ENCODE results near the gene ARAP3. TPM values are rescaled to one million over a fixed set of nuclear protein-coding genes. Genes with fewer than 3 reads are reported as not detected.

ARAP3 gene
- total RNA-seq, 1 experiment from 2014 or later, result 19.8 TPM

DNA sequence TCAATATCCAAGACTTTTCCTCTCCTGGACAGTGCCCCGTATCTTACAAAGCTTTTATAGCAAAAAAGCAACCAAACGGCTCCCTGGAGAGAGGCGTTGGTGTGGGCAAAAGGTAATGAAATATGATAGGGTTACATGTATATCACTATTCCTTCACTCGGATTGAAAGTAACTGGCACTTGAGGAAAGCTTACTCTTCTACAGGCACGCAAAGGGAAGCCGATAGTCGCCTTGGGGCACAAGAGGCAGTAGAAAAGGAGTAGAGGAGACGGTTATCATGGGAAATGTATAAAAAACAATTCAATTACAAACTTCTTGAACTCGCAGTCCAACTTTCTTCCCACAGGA, 64.4 kb downstream of the ARAP3 start:
- BruUV-seq (replicated peaks), result TSS peak; percentile 40
- H3K9me3 Mint-ChIP-seq (ENCODE audit: unreplicated experiment), result no peaks in the 10 kb centered on the region
- no peaks in the 10 kb centered on the region for H3K27me3 Mint-ChIP-seq (ENCODE audit: insufficient read depth, unreplicated experiment)
- POLR2A ChIA-PET, result interaction anchor here (0.8 to 15.9 kb wide), 15 partner anchors 15 to 492 kb away, joined by 3 to 385 read pairs (median 6); partner anchors contain the start of genes FCHSD1, HDAC3, PCDHGC3 and RELL2
- H3K36me3 Mint-ChIP-seq (ENCODE audit: insufficient read depth, unreplicated experiment), result peaks cover 58% of the 10 kb centered on the region
- H3K4me3 Mint-ChIP-seq (ENCODE audit: unreplicated experiment), result peak overlapping the region; percentile 96
- CTCF ChIA-PET, result interaction anchor here (0.5 to 17.3 kb wide), 10 partner anchors 10 to 1281 kb away, joined by 3 to 465 read pairs (median 3); no protein-coding TSS in a partner anchor
- DNase-seq (ENCODE audit: unreplicated experiment), result peak; percentile 57
- TF ChIP-seq CTCF (IDR thresholded peaks at IDR 0.05; ENCODE audit: unreplicated experiment), result no peak
- H3K27ac Mint-ChIP-seq (ENCODE audit: low read depth, unreplicated experiment), result peak overlapping the region; percentile 99
- peaks cover 31% of the 10 kb centered on the region for H3K4me1 Mint-ChIP-seq (ENCODE audit: insufficient read depth, unreplicated experiment)
- intact Hi-C loops (cut with micrococcal nuclease), result loop anchor here (2.0 kb wide), 1 partner anchor 19 kb away; the partner anchor contains the start of genes HDAC3 and RELL2

DNA sequence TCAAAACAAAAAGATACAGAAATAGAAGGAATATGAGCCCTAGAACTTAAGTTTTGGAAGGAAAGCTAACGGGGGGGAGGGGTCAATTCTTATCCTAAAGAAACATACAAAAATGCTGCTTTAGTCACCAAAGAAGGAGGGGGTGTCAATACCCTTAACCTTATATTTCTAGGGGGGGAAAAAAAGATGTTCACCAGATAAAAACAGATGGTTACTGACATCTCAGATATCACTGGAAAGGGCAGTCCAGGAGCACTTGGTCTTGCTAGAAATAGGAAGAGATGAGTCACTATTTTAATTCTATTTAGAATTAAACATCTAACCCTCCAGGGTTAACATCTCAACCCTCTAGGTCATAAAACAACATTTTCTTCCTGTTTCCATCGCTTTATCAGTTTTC, 64.9 kb downstream of the ARAP3 start:
- no peak for TF ChIP-seq CTCF (IDR thresholded peaks at IDR 0.05; ENCODE audit: unreplicated experiment)
- BruUV-seq (replicated peaks), result no TSS peak
- ChIA-PET CTCF (interaction anchor here (0.5 to 17.3 kb wide), 14 partner anchors 9 to 1281 kb away, joined by 3 to 465 read pairs (median 4); partner anchors contain the start of gene PCDHGA7), POLR2A (interaction anchor here (0.7 to 15.9 kb wide), 22 partner anchors 14 to 1472 kb away, joined by 3 to 385 read pairs (median 5); partner anchors contain the start of genes ARAP3, FCHSD1, HDAC3 and PCDHGC3)
- intact Hi-C loops (cut with micrococcal nuclease), result no loop called here
- Mint-ChIP-seq H3K9me3 (ENCODE audit: unreplicated experiment) (no peaks in the 10 kb centered on the region), H3K4me1 (ENCODE audit: insufficient read depth, unreplicated experiment) (peaks cover 36% of the 10 kb centered on the region), H3K36me3 (ENCODE audit: insufficient read depth, unreplicated experiment) (peaks cover 58% of the 10 kb centered on the region), H3K27me3 (ENCODE audit: insufficient read depth, unreplicated experiment) (no peaks in the 10 kb centered on the region), H3K27ac (ENCODE audit: low read depth, unreplicated experiment) (peak overlapping the region; percentile 99), H3K4me3 (ENCODE audit: unreplicated experiment) (peak overlapping the region; percentile 96)
- DNase-seq (ENCODE audit: unreplicated experiment), result no peak

GRCh38 chr5:141615991-141616720, 65.9 kb downstream of the ARAP3 start:
- CTCF ChIA-PET, result interaction anchor here (0.5 to 17.3 kb wide), 11 partner anchors 8 to 418 kb away, joined by 3 to 465 read pairs (median 7); partner anchors contain the start of gene PCDHGA7
- H3K27ac Mint-ChIP-seq (ENCODE audit: low read depth, unreplicated experiment), result peak overlapping the region; percentile 99
- H3K36me3 Mint-ChIP-seq (ENCODE audit: insufficient read depth, unreplicated experiment), result peaks cover 52% of the 10 kb centered on the region
- H3K27me3 Mint-ChIP-seq (ENCODE audit: insufficient read depth, unreplicated experiment), result no peaks in the 10 kb centered on the region
- POLR2A ChIA-PET, result interaction anchor here (0.6 to 15.9 kb wide), 17 partner anchors 13 to 1473 kb away, joined by 3 to 385 read pairs (median 5); partner anchors contain the start of genes ARAP3, HDAC3, RELL2 and RNF14
- no peak for DNase-seq (ENCODE audit: unreplicated experiment)
- no peak for TF ChIP-seq CTCF (IDR thresholded peaks at IDR 0.05; ENCODE audit: unreplicated experiment)
- peak overlapping the region; percentile 96 for H3K4me3 Mint-ChIP-seq (ENCODE audit: unreplicated experiment)
- no peaks in the 10 kb centered on the region for H3K9me3 Mint-ChIP-seq (ENCODE audit: unreplicated experiment)
- BruUV-seq (replicated peaks), result no TSS peak
- H3K4me1 Mint-ChIP-seq (ENCODE audit: insufficient read depth, unreplicated experiment), result peaks cover 42% of the 10 kb centered on the region
- intact Hi-C loops (cut with micrococcal nuclease), result no loop called here

GRCh38 chr5:141613344-141613743, 68.7 kb downstream of the ARAP3 start:
- POLR2A ChIA-PET, result interaction anchor here (0.6 to 15.9 kb wide), 7 partner anchors 10 to 338 kb away, joined by 3 to 385 read pairs (median 4); partner anchors contain the start of genes HDAC3 and RELL2
- Mint-ChIP-seq H3K4me1 (ENCODE audit: insufficient read depth, unreplicated experiment) (peaks cover 48% of the 10 kb centered on the region), H3K27me3 (ENCODE audit: insufficient read depth, unreplicated experiment) (no peaks in the 10 kb centered on the region), H3K27ac (ENCODE audit: low read depth, unreplicated experiment) (no peak overlapping the region), H3K4me3 (ENCODE audit: unreplicated experiment) (no peak overlapping the region), H3K36me3 (ENCODE audit: insufficient read depth, unreplicated experiment) (peaks cover 47% of the 10 kb centered on the region), H3K9me3 (ENCODE audit: unreplicated experiment) (no peaks in the 10 kb centered on the region)
- TF ChIP-seq CTCF (IDR thresholded peaks at IDR 0.05; ENCODE audit: unreplicated experiment), result no peak
- DNase-seq (ENCODE audit: unreplicated experiment), result no peak
- intact Hi-C loops (cut with micrococcal nuclease), result no loop called here
- BruUV-seq (replicated peaks), result no TSS peak
- CTCF ChIA-PET, result interaction anchor here (1.2 to 17.3 kb wide), 5 partner anchors 13 to 390 kb away, joined by 3 to 465 read pairs (median 7); partner anchors contain the start of genes HDAC3, PCDHB14 and RELL2

Data from MCF 10A (cell line).